ENCODE measurements around the gene PTGER1. TPM values are rescaled to one million over a fixed set of nuclear protein-coding genes. Genes with fewer than 3 reads are reported as not detected.

PTGER1 gene
- total and polyA plus RNA-seq, 2 of the 8 experiments (the other 6 are each of a cell fraction or from before 2014, with no cell fraction given) = 0.20 to 0.41 TPM

GRCh38 chr19:14472202-14472938 is 2.8 kb downstream of the PTGER1 start:
- WGBS, 2 experiments (ENCODE audit: extremely low coverage in 1 of 2, insufficient coverage in 1 of 2, insufficient read length in 1 of 2, insufficient replicate concordance in 2 of 2, low coverage in 1 of 2, low lambda C conversion rate in 2 of 2, missing lambda C conversion rate in 1 of 2) = 10% methylated on average over 61 of the region's 66 CpGs; no CpG with 5 or more reads in 1 of the 2 experiments
- no peak for FAIRE-seq
- TF ChIP-seq CHD1 (IDR thresholded peaks at IDR 0.05; ENCODE audit: low read depth, low read length) = no peak
- peak; percentile 82 for TF ChIP-seq ASH2L (IDR thresholded peaks at IDR 0.05; ENCODE audit: low read length)
- no peak for TF ChIP-seq KDM5A (IDR thresholded peaks at IDR 0.05; ENCODE audit: low read length)
- TF ChIP-seq RXRA (IDR thresholded peaks at IDR 0.05; ENCODE audit: insufficient read depth, low read depth, low read length) = no peak
- no peak for TF ChIP-seq SAP30 (IDR thresholded peaks at IDR 0.05; ENCODE audit: insufficient read depth, insufficient replicate concordance, low read length)
- TF ChIP-seq GABPA (IDR thresholded peaks at IDR 0.05; ENCODE audit: borderline replicate concordance, insufficient read depth, low read length) = peak; percentile 47; the same call in 1 of the 2 replicates
- TF ChIP-seq E2F6 (IDR thresholded peaks at IDR 0.05) = peak; percentile 73

More at GRCh38 chr19:14472202-14472938, 2.8 kb downstream of the PTGER1 start:
- Histone ChIP-seq H2AK5ac (ENCODE audit: low read depth, low read length) (no peak overlapping the region), H3K18ac (ENCODE audit: extremely low read depth, low read length) (peak overlapping the region; percentile 95), H4K5ac (ENCODE audit: insufficient read length, low read depth, low read length) (peak overlapping the region; percentile 92), H3K4me1 (replicated peaks in 1 of 4; ENCODE audit: control insufficient read depth in 3 of 4, insufficient read depth in 4 of 4, low read length in 3 of 4) (peaks cover 0 to 21% (median 15%) of the 10 kb centered on the region in 4 experiments; a peak in 6 of 7 replicates), H2AFZ (ENCODE audit: low read length) (0 out of 2 replicates have a peak overlapping the region, but pooled peaks have one; percentile 40), H3K79me2 (ENCODE audit: control insufficient read depth in 1 of 2, insufficient read depth in 2 of 2, low read length in 2 of 2) (no peaks in the 10 kb centered on the region), H3K4ac (replicated peaks; ENCODE audit: insufficient read length, low read depth, low read length) (peak overlapping the region; percentile 97), H3K14ac (ENCODE audit: insufficient read length) (no peak overlapping the region), H3K27ac (ENCODE audit: low read depth, low read length) (no peak overlapping the region; the same call in 1 of the 2 replicates), H2BK20ac (ENCODE audit: low read length) (no peak overlapping the region), H3K23ac (ENCODE audit: insufficient read length) (no peak overlapping the region), H3K4me2 (ENCODE audit: insufficient read depth in 1 of 2, low read depth in 2 of 2, low read length in 2 of 2) (peak overlapping the region; percentile 57 to 76), H3K9ac (replicated peaks in 1 of 4; ENCODE audit: extremely low read depth in 1 of 4, low read depth in 3 of 4, low read length in 3 of 4) (peak overlapping the region in 2 of 4 experiments; percentile 49 to 58; a peak in 4 of 7 replicates), H3K4me3 (ENCODE audit: extremely low read depth in 1 of 4, insufficient read depth in 2 of 4, low read depth in 3 of 4, low read length in 4 of 4) (peak overlapping the region; percentile 29 to 62 (median 40)), H3K36me3 (ENCODE audit: control insufficient read depth in 2 of 4, insufficient read depth in 4 of 4, low read length in 3 of 4) (peaks cover 0 to 6% (median 4%) of the 10 kb centered on the region in 4 experiments; a peak in 4 of 8 replicates), H3K27me3 (replicated peaks in 1 of 4; ENCODE audit: control insufficient read depth in 3 of 4, extremely low read depth in 1 of 4, insufficient read depth in 3 of 4, low read length in 3 of 4) (no peaks in the 10 kb centered on the region), H4K20me1 (replicated peaks in 1 of 2; ENCODE audit: control insufficient read depth in 1 of 2, insufficient read depth in 2 of 2, low read length in 2 of 2) (peaks cover 0 to 6% of the 10 kb centered on the region in 2 experiments), H3K56ac (replicated peaks; ENCODE audit: insufficient read length, low read depth, low read length) (peak overlapping the region; percentile 92), H2BK120ac (replicated peaks; ENCODE audit: low read depth, low read length) (peak overlapping the region; percentile 87), H4K91ac (replicated peaks; ENCODE audit: insufficient read length, low read length) (peak overlapping the region; percentile 99), H3K79me1 (ENCODE audit: low read depth, low read length) (no peaks in the 10 kb centered on the region), H2BK15ac (ENCODE audit: low read length) (peak overlapping the region; percentile 98; the same call in 1 of the 2 replicates), H3K23me2 (ENCODE audit: low read depth, low read length) (peaks cover 4% of the 10 kb centered on the region), H2BK12ac (ENCODE audit: low read depth, low read length) (no peak overlapping the region), H4K8ac (ENCODE audit: extremely low read depth, insufficient read depth, low read length) (peak overlapping the region; percentile 91), H3K9me3 (ENCODE audit: insufficient read depth in 2 of 2, low read depth in 1 of 2, low read length in 1 of 2) (no peaks in the 10 kb centered on the region), H2BK5ac (ENCODE audit: low read depth, low read length) (0 out of 2 replicates have a peak overlapping the region, but pooled peaks have one; percentile 20)
- DNase-seq (ENCODE audit: low read depth in 1 of 2, low spot score in 2 of 2) = peak in 1 of 2 experiments; percentile 98
- ChIA-PET CTCF (ENCODE audit: partially characterized antibody) (interaction anchor here (0.6 to 4.2 kb wide), 31 partner anchors 9 to 566 kb away, joined by 3 to 20 read pairs (median 4); partner anchors contain the start of genes DNAJB1 and PKN1), POLR2A (ENCODE audit: partially characterized antibody) (interaction anchor here (0.6 to 2.6 kb wide), 19 partner anchors 9 to 381 kb away, joined by 3 to 13 read pairs (median 4); partner anchors contain the start of genes ASF1B, DNAJB1 and GIPC1)
